ENCODE data around the gene CLSTN3.

DNA sequence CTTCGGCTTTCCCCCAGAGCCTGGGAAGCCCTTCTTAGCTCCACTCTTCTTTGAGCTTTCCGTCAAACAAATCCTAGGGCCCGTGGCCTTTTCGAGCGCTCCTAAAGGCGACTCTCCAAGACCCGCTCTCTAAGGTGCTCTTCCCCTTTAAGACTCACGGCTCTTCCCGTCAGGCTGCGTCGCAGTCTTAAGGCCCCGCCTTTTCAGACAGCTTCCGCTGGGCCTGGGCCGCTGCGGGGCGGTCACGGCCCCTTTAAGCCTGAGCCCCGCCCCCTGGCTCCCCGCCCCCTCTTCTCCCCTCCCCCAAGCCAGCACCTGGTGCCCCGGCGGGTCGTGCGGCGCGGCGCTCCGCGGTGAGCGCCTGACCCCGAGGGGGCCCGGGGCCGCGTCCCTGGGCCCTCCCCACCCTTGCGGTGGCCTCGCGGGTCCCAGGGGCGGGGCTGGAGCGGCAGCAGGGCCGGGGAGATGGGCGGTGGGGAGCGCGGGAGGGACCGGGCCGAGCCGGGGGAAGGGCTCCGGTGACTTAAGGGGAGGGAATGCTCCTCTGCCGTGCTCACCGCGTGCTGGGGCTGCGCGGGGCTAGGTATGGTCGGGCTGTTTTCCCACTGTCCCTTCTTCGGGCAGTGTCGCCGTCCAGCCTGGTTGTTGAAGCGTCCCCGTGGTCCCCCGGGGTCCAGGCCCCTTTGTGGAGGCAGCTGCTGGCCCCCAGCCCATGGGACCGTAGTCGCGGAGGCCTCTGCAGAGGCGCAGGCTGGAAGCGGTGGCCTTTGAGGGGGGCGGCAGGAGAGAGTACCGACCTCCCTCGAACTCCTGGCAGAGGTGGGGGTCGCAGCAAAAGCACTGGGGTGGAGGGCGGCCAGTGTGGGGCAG is 59.5 kb downstream of the CLSTN3 start, which contains the start of gene PEX5:
- TF ChIP-seq EGR1 (IDR thresholded peaks at IDR 0.05), result no peak
- no peak for TF ChIP-seq RAD21 (IDR thresholded peaks at IDR 0.05; ENCODE audit: low read depth)
- TF ChIP-seq, protein P1, sequence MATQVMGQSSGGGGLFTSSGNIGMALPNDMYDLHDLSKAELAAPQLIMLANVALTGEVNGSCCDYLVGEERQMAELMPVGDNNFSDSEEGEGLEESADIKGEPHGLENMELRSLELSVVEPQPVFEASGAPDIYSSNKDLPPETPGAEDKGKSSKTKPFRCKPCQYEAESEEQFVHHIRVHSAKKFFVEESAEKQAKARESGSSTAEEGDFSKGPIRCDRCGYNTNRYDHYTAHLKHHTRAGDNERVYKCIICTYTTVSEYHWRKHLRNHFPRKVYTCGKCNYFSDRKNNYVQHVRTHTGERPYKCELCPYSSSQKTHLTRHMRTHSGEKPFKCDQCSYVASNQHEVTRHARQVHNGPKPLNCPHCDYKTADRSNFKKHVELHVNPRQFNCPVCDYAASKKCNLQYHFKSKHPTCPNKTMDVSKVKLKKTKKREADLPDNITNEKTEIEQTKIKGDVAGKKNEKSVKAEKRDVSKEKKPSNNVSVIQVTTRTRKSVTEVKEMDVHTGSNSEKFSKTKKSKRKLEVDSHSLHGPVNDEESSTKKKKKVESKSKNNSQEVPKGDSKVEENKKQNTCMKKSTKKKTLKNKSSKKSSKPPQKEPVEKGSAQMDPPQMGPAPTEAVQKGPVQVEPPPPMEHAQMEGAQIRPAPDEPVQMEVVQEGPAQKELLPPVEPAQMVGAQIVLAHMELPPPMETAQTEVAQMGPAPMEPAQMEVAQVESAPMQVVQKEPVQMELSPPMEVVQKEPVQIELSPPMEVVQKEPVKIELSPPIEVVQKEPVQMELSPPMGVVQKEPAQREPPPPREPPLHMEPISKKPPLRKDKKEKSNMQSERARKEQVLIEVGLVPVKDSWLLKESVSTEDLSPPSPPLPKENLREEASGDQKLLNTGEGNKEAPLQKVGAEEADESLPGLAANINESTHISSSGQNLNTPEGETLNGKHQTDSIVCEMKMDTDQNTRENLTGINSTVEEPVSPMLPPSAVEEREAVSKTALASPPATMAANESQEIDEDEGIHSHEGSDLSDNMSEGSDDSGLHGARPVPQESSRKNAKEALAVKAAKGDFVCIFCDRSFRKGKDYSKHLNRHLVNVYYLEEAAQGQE (IDR thresholded peaks at IDR 0.05; ENCODE audit: low read depth), result no peak
- TF ChIP-seq NFIC (IDR thresholded peaks at IDR 0.05), result no peak
